Neural cell (in vitro differentiated cells): ENCODE measurements around the gene WDR31.

Source experiments
- POLR2AphosphoS5 ChIP-seq: IDR thresholded peaks from 2 replicates; pipeline ENCODE4 v1.6.1; 2012
- RAD21 ChIP-seq: fragments of 450-650 bp; conservative IDR thresholded peaks from 2 replicates; pipeline ENCODE4 v1.6.1; 2014; ENCODE audit warnings: antibody characterized with exemption, mild to moderate bottlenecking, moderate library complexity
- TAF1 ChIP-seq: IDR thresholded peaks from 2 replicates; pipeline ENCODE4 v1.6.1; 2012; ENCODE audit warnings: low read depth
- TF ChIP-seq, protein P1 (sequence below): fragments of 450-650 bp; IDR thresholded peaks from 2 replicates; pipeline ENCODE4 v1.5.1; 2014; ENCODE audit warnings: antibody characterized with exemption, mild to moderate bottlenecking, moderate library complexity; ENCODE audit not compliant: poor library complexity, severe bottlenecking

DNA sequence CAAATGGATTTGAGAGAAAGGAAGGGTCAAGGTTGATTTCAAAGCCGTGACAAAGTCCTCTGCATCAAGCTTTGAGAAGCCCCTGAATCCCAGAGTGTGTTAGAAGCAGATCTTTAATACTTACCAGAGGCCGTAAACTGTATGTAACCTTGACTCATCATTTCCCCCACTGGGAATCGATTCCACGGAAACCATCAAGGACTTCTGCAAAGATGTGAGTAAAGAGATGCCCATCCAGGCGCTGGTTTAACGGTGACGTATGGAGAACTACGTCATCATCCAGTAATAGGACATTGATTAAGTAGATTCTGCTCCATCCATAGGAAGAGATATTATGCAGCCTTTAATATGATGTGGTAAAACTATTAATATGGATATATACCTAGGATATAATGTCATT is 38.5 kb downstream of the WDR31 start:
- TF ChIP-seq, protein P1, sequence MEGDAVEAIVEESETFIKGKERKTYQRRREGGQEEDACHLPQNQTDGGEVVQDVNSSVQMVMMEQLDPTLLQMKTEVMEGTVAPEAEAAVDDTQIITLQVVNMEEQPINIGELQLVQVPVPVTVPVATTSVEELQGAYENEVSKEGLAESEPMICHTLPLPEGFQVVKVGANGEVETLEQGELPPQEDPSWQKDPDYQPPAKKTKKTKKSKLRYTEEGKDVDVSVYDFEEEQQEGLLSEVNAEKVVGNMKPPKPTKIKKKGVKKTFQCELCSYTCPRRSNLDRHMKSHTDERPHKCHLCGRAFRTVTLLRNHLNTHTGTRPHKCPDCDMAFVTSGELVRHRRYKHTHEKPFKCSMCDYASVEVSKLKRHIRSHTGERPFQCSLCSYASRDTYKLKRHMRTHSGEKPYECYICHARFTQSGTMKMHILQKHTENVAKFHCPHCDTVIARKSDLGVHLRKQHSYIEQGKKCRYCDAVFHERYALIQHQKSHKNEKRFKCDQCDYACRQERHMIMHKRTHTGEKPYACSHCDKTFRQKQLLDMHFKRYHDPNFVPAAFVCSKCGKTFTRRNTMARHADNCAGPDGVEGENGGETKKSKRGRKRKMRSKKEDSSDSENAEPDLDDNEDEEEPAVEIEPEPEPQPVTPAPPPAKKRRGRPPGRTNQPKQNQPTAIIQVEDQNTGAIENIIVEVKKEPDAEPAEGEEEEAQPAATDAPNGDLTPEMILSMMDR, result no peak
- TF ChIP-seq TAF1, result no peak
- no peak for TF ChIP-seq POLR2AphosphoS5
- TF ChIP-seq RAD21, result no peak
